Keratinocyte (primary cell): ENCODE results near the gene SEPTIN10.

Source experiments
- EZH2 ChIP-seq: IDR thresholded peaks from one replicate; pipeline ENCODE4 v1.6.1; 2012; ENCODE audit warnings: inconsistent platforms, mild to moderate bottlenecking, low read length, moderate library complexity
- TF ChIP-seq, protein P1 (sequence below), 3 experiments: IDR thresholded peaks in 1 of 3; conservative IDR thresholded peaks in 1 of 3; optimal IDR thresholded peaks in 1 of 3; 2 replicates in 2 of 3; 3 replicates in 1 of 3; pipeline versions ENCODE3 to v1.5.1; 2011; ENCODE audit warnings: low read length in 3 of 3, mild to moderate bottlenecking in 3 of 3, moderate library complexity in 2 of 3, control low read depth in 1 of 3, inconsistent platforms in 1 of 3; ENCODE audit not compliant: insufficient read depth in 2 of 3; ENCODE audit errors: extremely low read depth in 1 of 3

DNA sequence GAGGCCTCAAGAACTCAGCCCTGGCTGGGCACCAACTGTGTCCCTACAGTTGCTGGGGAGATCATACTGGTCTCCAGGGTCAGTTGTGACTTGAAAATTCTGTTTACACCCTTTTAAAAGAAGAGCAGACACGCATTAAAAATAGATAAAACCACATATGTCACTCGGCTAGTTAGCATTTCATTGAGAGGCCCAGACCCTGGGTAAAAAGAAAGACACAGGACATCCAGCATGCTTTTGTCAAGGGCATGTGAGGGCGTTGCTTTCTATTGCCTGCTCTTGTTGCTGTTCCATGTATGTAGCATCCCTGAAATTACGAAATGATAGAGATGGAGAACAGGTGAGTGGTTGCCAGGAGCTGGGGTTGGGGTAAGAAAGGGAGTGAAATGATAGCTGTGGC, 94.3 kb downstream of the SEPTIN10 start:
- TF ChIP-seq, protein P1, sequence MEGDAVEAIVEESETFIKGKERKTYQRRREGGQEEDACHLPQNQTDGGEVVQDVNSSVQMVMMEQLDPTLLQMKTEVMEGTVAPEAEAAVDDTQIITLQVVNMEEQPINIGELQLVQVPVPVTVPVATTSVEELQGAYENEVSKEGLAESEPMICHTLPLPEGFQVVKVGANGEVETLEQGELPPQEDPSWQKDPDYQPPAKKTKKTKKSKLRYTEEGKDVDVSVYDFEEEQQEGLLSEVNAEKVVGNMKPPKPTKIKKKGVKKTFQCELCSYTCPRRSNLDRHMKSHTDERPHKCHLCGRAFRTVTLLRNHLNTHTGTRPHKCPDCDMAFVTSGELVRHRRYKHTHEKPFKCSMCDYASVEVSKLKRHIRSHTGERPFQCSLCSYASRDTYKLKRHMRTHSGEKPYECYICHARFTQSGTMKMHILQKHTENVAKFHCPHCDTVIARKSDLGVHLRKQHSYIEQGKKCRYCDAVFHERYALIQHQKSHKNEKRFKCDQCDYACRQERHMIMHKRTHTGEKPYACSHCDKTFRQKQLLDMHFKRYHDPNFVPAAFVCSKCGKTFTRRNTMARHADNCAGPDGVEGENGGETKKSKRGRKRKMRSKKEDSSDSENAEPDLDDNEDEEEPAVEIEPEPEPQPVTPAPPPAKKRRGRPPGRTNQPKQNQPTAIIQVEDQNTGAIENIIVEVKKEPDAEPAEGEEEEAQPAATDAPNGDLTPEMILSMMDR (optimal IDR thresholded peaks at IDR 0.05 in 1 of 3, IDR thresholded peaks at IDR 0.05 in 1 of 3, conservative IDR thresholded peaks at IDR 0.05 in 1 of 3; ENCODE audit: extremely low read depth in 1 of 3, insufficient read depth in 2 of 3, low read length in 3 of 3): no peak
- TF ChIP-seq EZH2: no peak
